ENCODE measurements around the gene TBL1XR1.

DNA sequence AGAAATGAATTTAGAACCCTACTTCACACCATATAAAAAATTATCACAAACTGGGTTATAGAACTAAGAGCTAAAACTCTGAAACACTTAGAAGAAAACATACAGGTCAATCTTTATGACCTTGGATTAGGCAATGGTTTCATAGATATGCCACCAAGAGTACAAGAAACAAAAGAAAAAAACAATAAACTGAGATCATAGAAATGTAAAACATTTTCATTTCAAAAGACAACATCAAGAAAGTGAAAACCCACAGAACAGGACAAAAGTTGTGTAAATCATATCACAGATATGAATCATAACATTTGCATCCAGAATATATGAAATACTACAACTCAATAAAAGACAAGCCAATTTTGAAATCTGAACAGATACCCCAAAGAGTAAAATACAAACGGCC is 72.4 kb downstream of the TBL1XR1 start:
- TF ChIP-seq NFIC (IDR thresholded peaks at IDR 0.05) (no peak), RAD21 (IDR thresholded peaks at IDR 0.05; ENCODE audit: low read depth) (no peak), TCF12 (IDR thresholded peaks at IDR 0.05; ENCODE audit: low read depth) (no peak), REST (IDR thresholded peaks at IDR 0.05; ENCODE audit: low read depth) (no peak), EP300 (IDR thresholded peaks at IDR 0.05; ENCODE audit: borderline replicate concordance) (no peak), TAF1 (IDR thresholded peaks at IDR 0.05; ENCODE audit: low read depth) (no peak), CREB1 (IDR thresholded peaks at IDR 0.05; ENCODE audit: low read depth) (no peak)
- TF ChIP-seq, protein P1, sequence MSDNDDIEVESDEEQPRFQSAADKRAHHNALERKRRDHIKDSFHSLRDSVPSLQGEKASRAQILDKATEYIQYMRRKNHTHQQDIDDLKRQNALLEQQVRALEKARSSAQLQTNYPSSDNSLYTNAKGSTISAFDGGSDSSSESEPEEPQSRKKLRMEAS (IDR thresholded peaks at IDR 0.05): no peak
- TF ChIP-seq, protein P2, sequence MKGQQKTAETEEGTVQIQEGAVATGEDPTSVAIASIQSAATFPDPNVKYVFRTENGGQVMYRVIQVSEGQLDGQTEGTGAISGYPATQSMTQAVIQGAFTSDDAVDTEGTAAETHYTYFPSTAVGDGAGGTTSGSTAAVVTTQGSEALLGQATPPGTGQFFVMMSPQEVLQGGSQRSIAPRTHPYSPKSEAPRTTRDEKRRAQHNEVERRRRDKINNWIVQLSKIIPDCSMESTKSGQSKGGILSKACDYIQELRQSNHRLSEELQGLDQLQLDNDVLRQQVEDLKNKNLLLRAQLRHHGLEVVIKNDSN (IDR thresholded peaks at IDR 0.05): no peak

Data from Ishikawa (cell line).